ENCODE results near the gene SETD1A.
A peak's percentile ranks its signal among the peaks of the same experiment; 100 is the strongest.

SETD1A gene

GRCh38 chr16:30956601-30957455 lies 726 bp upstream of the SETD1A start:
- peak; percentile 79 for DNase-seq

GRCh38 chr16:30958175-30959079 lies 873 bp downstream of the SETD1A start:
- peak; percentile 18 for DNase-seq

GRCh38 chr16:30961384-30961783 lies 3.8 kb downstream of the SETD1A start:
- no peak for DNase-seq

- DNase-seq, result no peak
Observed at GRCh38 chr16:30963925-30964511, 6.5 kb downstream of the SETD1A start.

GRCh38 chr16:30964574-30965226 lies 7.1 kb downstream of the SETD1A start:
- DNase-seq, result no peak

GRCh38 chr16:30965436-30965835 lies 7.9 kb downstream of the SETD1A start:
- DNase-seq, result no peak

- no peak for DNase-seq
Observed at GRCh38 chr16:30966033-30966619, 8.6 kb downstream of the SETD1A start.

GRCh38 chr16:30967795-30968194 lies 10.2 kb downstream of the SETD1A start:
- DNase-seq, result no peak

- DNase-seq, result no peak
Observed at GRCh38 chr16:30969246-30969842, 11.8 kb downstream of the SETD1A start.

GRCh38 chr16:30971298-30971697 lies 13.7 kb downstream of the SETD1A start:
- no peak for DNase-seq

- no peak for DNase-seq
Observed at GRCh38 chr16:30972872-30973271, 15.3 kb downstream of the SETD1A start.

- DNase-seq, result no peak
Observed at GRCh38 chr16:30974348-30974747, 16.8 kb downstream of the SETD1A start.

- no peak for DNase-seq
Observed at GRCh38 chr16:30976486-30976885, 18.9 kb downstream of the SETD1A start.

GRCh38 chr16:30977502-30977901 lies 19.9 kb downstream of the SETD1A start:
- no peak for DNase-seq

GRCh38 chr16:30979170-30980022 lies 21.8 kb downstream of the SETD1A start:
- DNase-seq, result no peak

GRCh38 chr16:30980023-30980371 lies 22.4 kb downstream of the SETD1A start:
- DNase-seq, result no peak

GRCh38 chr16:30980434-30980833 lies 22.9 kb downstream of the SETD1A start:
- DNase-seq, result no peak

- DNase-seq, result no peak
Observed at GRCh38 chr16:30980959-30981358, 23.4 kb downstream of the SETD1A start.

GRCh38 chr16:30982548-30983288 lies 25.2 kb downstream of the SETD1A start:
- DNase-seq, result no peak

- DNase-seq, result no peak
Observed at GRCh38 chr16:30983289-30983889, 25.8 kb downstream of the SETD1A start.
